Pancreas (tissue), 10 donors: ENCODE data around the gene DHX8. TPM values are rescaled to one million over a fixed set of nuclear protein-coding genes. Genes with fewer than 3 reads are reported as not detected.

Source experiments
- ATAC-seq, 4 donors: fragments of 200-7000 bp; cut with Tn5 transposase; one replicate each; pipeline versions ENCODE4 v1.8.0 to v1.9.1; 2020; ENCODE audit warnings: mild to moderate bottlenecking in 4 of 4, moderate library complexity in 4 of 4
- DNase-seq, 6 donors: peaks; one replicate each; pipeline ENCODE4 v3.0.0-alpha.2; 2020
- FAIRE-seq: peaks from 2 replicates; lab custom pipeline; 2012; peaks lifted over from hg19 to GRCh38; lab: Jason Lieb, UNC
- H3K27ac ChIP-seq, 4 donors: fragments of 200-600 bp; sonication (generic); 1 replicate in 3 of 4; 2 replicates in 1 of 4; pipeline versions ENCODE4 v1.5.0 to v1.8.0; 2020
- H3K27me3 ChIP-seq, 4 donors: fragments of 200-600 bp; one replicate each; pipeline ENCODE4 v1.8.0; 2021
- H3K36me3 ChIP-seq, 3 donors: fragments of 200-600 bp; sonication (generic) in 1 of 3; one replicate each; pipeline versions ENCODE4 v1.5.0 to v1.8.0; 2020 to 2021
- H3K4me1 ChIP-seq, 3 donors: fragments of 200-600 bp; one replicate each; pipeline ENCODE4 v1.8.0; 2021
- H3K4me3 ChIP-seq, 4 donors: fragments of 200-600 bp; sonication (generic) in 2 of 4; one replicate each; pipeline versions ENCODE4 v1.5.0 to v1.8.0; 2020 to 2021
- H3K9me3 ChIP-seq, 4 donors: fragments of 200-600 bp; one replicate each; pipeline ENCODE4 v1.8.0; 2021
- WGBS, 2 donors: extraction: QIAGEN DNeasy Blood & Tissue Kit; methylation state at CpG; one replicate each; pipeline ENCODE4 v1.1.7; 2013; 5-methylcytosine and 5-hydroxymethylcytosine counted together
- intact Hi-C, 3 donors: fragments of 100-400 bp; cut with DNase I; formaldehyde crosslinking; loops; one replicate each; pipeline versions ENCODE4 v1.11.1 to v1.14.2; 2022
- polyA plus RNA-seq, 2 donors: library from polyadenylated mRNA; stranded (reverse); fragments of 200-250 nt; gene quantifications; one replicate each; pipeline ENCODE4 v1.2.3, GENCODE V29; 2013
- total RNA-seq, 6 donors: library from RNA; stranded (reverse); fragmentation: NEBNext Ultra II Directional in 4 of 6; extraction: Animal tissue kit (Norgen Biotek cat#: 25700) in 4 of 6; gene quantifications; one replicate each; pipeline versions ENCODE4 v1.2.1 to v1.2.4, GENCODE V29; 2021 to 2023
- TF ChIP-seq, protein P1 (sequence below), 4 donors: fragments of 200-600 bp; sonication (generic) in 3 of 4; IDR thresholded peaks; one replicate each; pipeline versions ENCODE4 v1.5.0 to v1.8.0; 2021; ENCODE audit warnings: antibody characterized with exemption in 4 of 4
- donor health status: healthy with polysubstance abuse.
- donor health status: DM: no; HTN: no; CAD: no; lungs with moderate emphysema.
- donor health status: DM: no; HTN: no; CAD: no.
- donor health status: control.
- donor health status: control.
- donor health status: Bipolar disorder and iron deficiency.
- donor health status: DM: yes; HTN: yes; CAD: no.
- donor health status: DM: no; HTN: no; CAD: no.
- donor health status: DM: no; HTN: no; CAD: no.
- donor health status: DM: yes; HTN: yes; CAD: no.

Gene DHX8
- total and polyA plus RNA-seq, 8 donors: 11.0 to 26.0 (median 16.6) TPM

DNA sequence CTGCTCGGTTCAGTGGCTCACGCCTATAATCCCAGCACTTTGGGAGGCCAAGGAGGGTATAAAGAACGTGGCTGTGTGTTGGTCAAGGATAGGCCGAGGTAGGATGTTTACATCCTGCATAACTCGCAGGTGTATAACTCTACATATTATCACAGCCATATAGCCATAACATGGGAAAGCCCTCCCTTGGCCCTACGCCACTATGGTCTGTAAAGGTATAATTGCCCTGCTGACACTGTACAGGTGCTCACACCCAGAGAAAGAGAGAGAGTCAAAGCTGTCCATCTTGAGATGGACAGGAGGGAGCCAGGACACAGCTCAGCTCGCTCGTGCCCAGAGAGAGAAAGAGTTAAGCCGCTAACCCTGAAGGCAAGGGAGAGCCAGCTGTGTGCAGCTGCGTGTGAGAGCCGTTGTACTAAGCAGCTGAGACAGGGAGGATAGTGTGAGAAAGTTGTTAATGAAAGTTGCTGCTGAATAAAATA is 30.4 kb upstream of the DHX8 start:
- H3K4me3 ChIP-seq: no peak overlapping the region
- no peaks in the 10 kb centered on the region for H3K36me3 ChIP-seq
- no peak overlapping the region for H3K27ac ChIP-seq
- peaks cover 0 to 26% (median 21%) of the 10 kb centered on the region in 3 donors for H3K4me1 ChIP-seq
- FAIRE-seq: no peak
- intact Hi-C loops: no loop called here
- DNase-seq: no peak
- ATAC-seq: no peak
- 68 to 70% methylated on average over 11 of the region's 11 CpGs for WGBS, 2 donors
- H3K9me3 ChIP-seq: no peaks in the 10 kb centered on the region
- H3K27me3 ChIP-seq: no peaks in the 10 kb centered on the region
- TF ChIP-seq, protein P1, sequence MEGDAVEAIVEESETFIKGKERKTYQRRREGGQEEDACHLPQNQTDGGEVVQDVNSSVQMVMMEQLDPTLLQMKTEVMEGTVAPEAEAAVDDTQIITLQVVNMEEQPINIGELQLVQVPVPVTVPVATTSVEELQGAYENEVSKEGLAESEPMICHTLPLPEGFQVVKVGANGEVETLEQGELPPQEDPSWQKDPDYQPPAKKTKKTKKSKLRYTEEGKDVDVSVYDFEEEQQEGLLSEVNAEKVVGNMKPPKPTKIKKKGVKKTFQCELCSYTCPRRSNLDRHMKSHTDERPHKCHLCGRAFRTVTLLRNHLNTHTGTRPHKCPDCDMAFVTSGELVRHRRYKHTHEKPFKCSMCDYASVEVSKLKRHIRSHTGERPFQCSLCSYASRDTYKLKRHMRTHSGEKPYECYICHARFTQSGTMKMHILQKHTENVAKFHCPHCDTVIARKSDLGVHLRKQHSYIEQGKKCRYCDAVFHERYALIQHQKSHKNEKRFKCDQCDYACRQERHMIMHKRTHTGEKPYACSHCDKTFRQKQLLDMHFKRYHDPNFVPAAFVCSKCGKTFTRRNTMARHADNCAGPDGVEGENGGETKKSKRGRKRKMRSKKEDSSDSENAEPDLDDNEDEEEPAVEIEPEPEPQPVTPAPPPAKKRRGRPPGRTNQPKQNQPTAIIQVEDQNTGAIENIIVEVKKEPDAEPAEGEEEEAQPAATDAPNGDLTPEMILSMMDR (IDR thresholded peaks at IDR 0.05): no peak

GRCh38 chr17:43454868-43455267 is 28.9 kb upstream of the DHX8 start:
- FAIRE-seq (no peak), ATAC-seq (no peak), DNase-seq (no peak)
- Histone ChIP-seq H3K9me3 (no peaks in the 10 kb centered on the region), H3K4me3 (no peak overlapping the region), H3K27me3 (no peaks in the 10 kb centered on the region), H3K27ac (no peak overlapping the region), H3K4me1 (peaks cover 0 to 13% (median 12%) of the 10 kb centered on the region in 3 donors), H3K36me3 (no peaks in the 10 kb centered on the region)
- 26 to 29% methylated on average over 1 of the region's 1 CpG for WGBS, 2 donors
- TF ChIP-seq, protein P1 (IDR thresholded peaks at IDR 0.05): no peak
- intact Hi-C loops: no loop called here

GRCh38 chr17:43456029-43456428 is 27.7 kb upstream of the DHX8 start:
- intact Hi-C loops: no loop called here
- H3K27me3 ChIP-seq: no peaks in the 10 kb centered on the region
- no peaks in the 10 kb centered on the region for H3K9me3 ChIP-seq
- H3K4me1 ChIP-seq: peaks cover 0 to 9% (median 9%) of the 10 kb centered on the region in 3 donors
- H3K36me3 ChIP-seq: no peaks in the 10 kb centered on the region
- FAIRE-seq (no peak), ATAC-seq (no peak), DNase-seq (no peak)
- TF ChIP-seq, protein P1 (IDR thresholded peaks at IDR 0.05): no peak
- WGBS, 2 donors: 83 to 94% methylated on average over 6 of the region's 6 CpGs
- H3K27ac ChIP-seq: no peak overlapping the region
- H3K4me3 ChIP-seq: no peak overlapping the region

GRCh38 chr17:43456661-43457361 is 27.0 kb upstream of the DHX8 start:
- no peak for DNase-seq

More at GRCh38 chr17:43456661-43457361, 27.0 kb upstream of the DHX8 start:
- no peak for FAIRE-seq
- no peaks in the 10 kb centered on the region for H3K27me3 ChIP-seq
- WGBS, 2 donors: 25 to 28% methylated on average over 7 of the region's 7 CpGs
- ATAC-seq: peak in 3 of 4 donors; percentile 65 to 81 (median 79)
- H3K27ac ChIP-seq: peak overlapping the region in 1 of 4 donors; percentile 30
- TF ChIP-seq, protein P1 (IDR thresholded peaks at IDR 0.05): no peak
- no peaks in the 10 kb centered on the region for H3K9me3 ChIP-seq
- intact Hi-C loops: no loop called here
- no peaks in the 10 kb centered on the region for H3K36me3 ChIP-seq
- H3K4me3 ChIP-seq: no peak overlapping the region
- peaks cover 0 to 9% (median 9%) of the 10 kb centered on the region in 3 donors for H3K4me1 ChIP-seq
